Bronchial epithelial cell (primary cell): ENCODE measurements around the gene AGRN. TPM values are rescaled to one million over a fixed set of nuclear protein-coding genes. Genes with fewer than 3 reads are reported as not detected.
"Not testable (repeated sequence)": the region's sequence is repeated elsewhere in the genome, so short reads cannot be mapped to it uniquely, and the experiment has no call there.

ENCODE experiments used
- DNase-seq: peaks from one replicate; pipeline ENCODE4 v3.0.0-alpha.2; 2010; ENCODE audit warnings: low read depth
- FAIRE-seq: peaks from 2 replicates; lab custom pipeline; 2011; peaks lifted over from hg19 to GRCh38; lab: Jason Lieb, UNC
- H3K27me3 ChIP-seq: 2 replicates; pipeline ENCODE4 v1.5.1; 2011; ENCODE audit warnings: low read length; ENCODE audit not compliant: control insufficient read depth, insufficient read depth
- H3K36me3 ChIP-seq: 2 replicates; pipeline ENCODE4 v1.5.1; 2011; ENCODE audit warnings: low read length; ENCODE audit not compliant: control insufficient read depth, insufficient read depth
- H3K4me3 ChIP-seq: 2 replicates; pipeline ENCODE4 v1.5.1; 2011; ENCODE audit warnings: mild to moderate bottlenecking, low read depth, low read length, control low read depth
- CTCF ChIP-seq: IDR thresholded peaks from 2 replicates; pipeline ENCODE4 v1.5.1; 2011; ENCODE audit warnings: mild to moderate bottlenecking, moderate library complexity, low read length, control low read depth, inconsistent platforms; ENCODE audit not compliant: insufficient read depth, severe bottlenecking
- total RNA-seq: library from RNA; depleted of rRNA; stranded (reverse); fragments of >200 nt; gene quantifications from 2 replicates; pipeline ENCODE4 v1.2.1, GENCODE V29; 2014

AGRN gene
- total RNA-seq, 1 donor from 2014 or later: 117 TPM

DNA sequence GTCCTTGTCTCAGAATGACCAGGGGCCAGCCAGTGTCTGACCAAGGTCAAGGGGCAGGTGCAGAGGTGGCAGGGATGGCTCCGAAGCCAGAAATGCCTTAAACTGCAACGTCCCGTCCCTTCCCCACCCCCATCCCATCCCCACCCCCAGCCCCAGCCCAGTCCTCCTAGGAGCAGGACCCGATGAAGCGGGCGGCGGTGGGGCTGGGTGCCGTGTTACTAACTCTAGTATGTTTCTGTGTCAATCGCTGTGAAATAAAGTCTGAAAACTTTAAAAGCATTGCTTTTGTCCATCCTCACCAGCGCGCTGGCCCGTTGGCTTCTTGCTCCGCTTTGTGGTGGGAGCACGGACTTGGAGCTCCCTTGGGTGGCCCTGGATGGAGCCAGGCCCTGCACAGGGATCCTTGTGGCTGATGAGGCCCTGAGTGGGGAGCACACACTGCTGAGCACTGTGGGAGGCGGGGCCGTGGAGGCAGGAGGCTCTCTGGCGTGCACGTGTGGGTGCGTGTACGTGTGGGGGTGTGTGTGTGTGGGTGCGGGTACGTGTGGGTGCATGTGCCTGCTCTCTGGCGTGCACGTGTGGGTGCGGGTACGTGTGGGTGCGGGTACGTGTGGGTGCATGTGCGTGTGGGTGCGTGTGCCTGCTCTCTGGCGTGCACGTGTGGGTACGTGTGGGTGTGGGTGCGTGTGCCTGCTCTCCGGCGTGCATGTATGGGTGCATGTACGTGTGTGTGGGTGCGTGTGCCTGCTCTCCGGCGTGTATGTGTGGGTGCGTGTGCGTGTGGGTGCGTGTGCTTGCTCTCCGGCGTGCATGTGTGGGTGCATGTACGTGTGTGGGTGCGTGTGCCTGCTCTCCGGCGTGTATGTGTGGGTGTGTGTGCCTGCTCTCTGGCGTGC is 36.2 kb downstream of the AGRN start:
- Histone ChIP-seq H3K27me3 (peaks cover 1% of the 10 kb centered on the region), H3K36me3 (peaks cover 19% of the 10 kb centered on the region), H3K4me3 (no peak overlapping the region)
- DNase-seq (no peak), FAIRE-seq (peak; percentile 60)
- no peak for TF ChIP-seq CTCF

- not testable (repeated sequence) for DNase-seq, FAIRE-seq
These were observed 37.8 kb downstream of the AGRN start for GRCh38 chr1:1057769-1058087.

DNA sequence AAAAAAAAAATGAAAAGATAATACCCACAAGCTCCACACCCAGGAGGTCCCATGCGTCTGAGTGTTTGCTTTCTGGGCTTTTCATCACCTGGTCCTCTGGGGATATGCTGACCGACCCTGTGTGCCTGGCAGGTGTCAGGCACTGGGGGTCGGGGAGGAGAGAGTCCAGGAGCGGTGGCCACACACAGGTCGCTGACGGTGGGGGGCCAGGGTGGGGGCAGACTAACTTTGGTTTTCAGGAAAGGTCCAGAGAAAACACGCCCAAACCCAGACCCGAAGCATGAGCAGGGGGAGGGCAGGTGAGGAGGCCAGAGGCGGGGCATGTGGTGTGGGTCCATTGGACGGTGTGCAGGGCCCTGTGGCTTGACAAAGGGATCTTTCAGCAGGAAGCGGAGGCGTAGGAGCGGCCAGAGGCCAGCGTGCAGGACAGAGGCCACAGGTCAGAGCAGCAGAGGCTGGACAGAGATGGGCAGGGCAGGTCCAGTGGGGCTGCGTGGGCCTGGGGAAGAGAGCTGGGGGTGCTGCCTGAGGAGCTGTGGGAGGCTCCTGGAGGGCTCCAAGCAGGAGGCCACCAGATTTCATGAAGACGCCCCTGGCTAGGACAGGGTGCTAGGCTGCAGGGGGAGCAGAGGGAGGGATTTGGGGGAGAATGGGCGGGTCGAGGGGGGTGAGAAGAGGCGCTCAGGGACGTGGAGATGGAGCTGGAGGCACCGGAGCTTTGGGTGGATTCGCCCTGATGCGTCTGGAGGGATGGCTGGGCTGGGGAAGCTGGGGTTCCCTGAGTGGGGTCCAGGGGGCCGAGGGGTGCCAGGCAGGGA is 38.4 kb downstream of the AGRN start:
- TF ChIP-seq CTCF: no peak
- DNase-seq (no peak), FAIRE-seq (no peak)
- H3K36me3 ChIP-seq: peaks cover 8% of the 10 kb centered on the region
- peak overlapping the region; percentile 43 for H3K4me3 ChIP-seq
- peaks cover 1% of the 10 kb centered on the region for H3K27me3 ChIP-seq

More at GRCh38 chr1:1057769-1058087, 37.8 kb downstream of the AGRN start:
- H3K4me3 ChIP-seq, H3K27me3 ChIP-seq: not testable (repeated sequence)
- peaks cover 12% of the 10 kb centered on the region for H3K36me3 ChIP-seq

- peak overlapping the region; percentile 43 for H3K4me3 ChIP-seq
- no peak for TF ChIP-seq CTCF
- peaks cover 1% of the 10 kb centered on the region for H3K27me3 ChIP-seq
- DNase-seq (no peak), FAIRE-seq (no peak)
- peaks cover 3% of the 10 kb centered on the region for H3K36me3 ChIP-seq
These were observed 39.1 kb downstream of the AGRN start for GRCh38 chr1:1058921-1059493.

GRCh38 chr1:1059494-1060280 is 39.8 kb downstream of the AGRN start:
- TF ChIP-seq CTCF: no peak
- H3K36me3 ChIP-seq: peaks cover 2% of the 10 kb centered on the region
- H3K4me3 ChIP-seq: peak overlapping the region; percentile 43
- FAIRE-seq (no peak), DNase-seq (peak; percentile 46)
- H3K27me3 ChIP-seq: peaks cover 1% of the 10 kb centered on the region
